Left hindlimb (tissue), 1 donor: ENCODE data around the gene RABGAP1L.
"Not testable (repeated sequence)": the region's sequence is repeated elsewhere in the genome, so short reads cannot be mapped to it uniquely, and the experiment has no call there.

ENCODE experiments used
- DNase-seq: peaks from one replicate; pipeline ENCODE4 v3.0.0-alpha.2; 2018

Gene RABGAP1L

GRCh38 chr1:174466607-174467006 is 307.3 kb downstream of the RABGAP1L start:
- DNase-seq: no peak

- DNase-seq: no peak
Measured at GRCh38 chr1:174469052-174469451, 309.7 kb downstream of the RABGAP1L start.

GRCh38 chr1:174469687-174470086 is 310.4 kb downstream of the RABGAP1L start:
- no peak for DNase-seq

GRCh38 chr1:174479281-174479680 is 320.0 kb downstream of the RABGAP1L start:
- DNase-seq: no peak

GRCh38 chr1:174480324-174480723 is 321.0 kb downstream of the RABGAP1L start:
- no peak for DNase-seq

- no peak for DNase-seq
Measured at GRCh38 chr1:174491606-174492005, 332.3 kb downstream of the RABGAP1L start.

- no peak for DNase-seq
Measured at GRCh38 chr1:174497478-174497877, 338.2 kb downstream of the RABGAP1L start.

GRCh38 chr1:174516755-174517154 is 357.4 kb downstream of the RABGAP1L start:
- not testable (repeated sequence) for DNase-seq

GRCh38 chr1:174519844-174520243 is 360.5 kb downstream of the RABGAP1L start:
- no peak for DNase-seq

- DNase-seq: no peak
Measured at GRCh38 chr1:174531751-174532150, 372.4 kb downstream of the RABGAP1L start.

- DNase-seq: no peak
Measured at GRCh38 chr1:174534789-174535188, 375.5 kb downstream of the RABGAP1L start.

- DNase-seq: no peak
Measured at GRCh38 chr1:174535207-174535606, 375.9 kb downstream of the RABGAP1L start.

- not testable (repeated sequence) for DNase-seq
Measured at GRCh38 chr1:174543421-174543820, 384.1 kb downstream of the RABGAP1L start.

- DNase-seq: no peak
Measured at GRCh38 chr1:174550296-174550695, 391.0 kb downstream of the RABGAP1L start.

GRCh38 chr1:174556392-174556791 is 397.1 kb downstream of the RABGAP1L start:
- no peak for DNase-seq

- no peak for DNase-seq
Measured at GRCh38 chr1:174568551-174568950, 409.2 kb downstream of the RABGAP1L start.

GRCh38 chr1:174569240-174569639 is 409.9 kb downstream of the RABGAP1L start:
- DNase-seq: no peak

GRCh38 chr1:174572771-174573170 is 413.5 kb downstream of the RABGAP1L start:
- no peak for DNase-seq

- not testable (repeated sequence) for DNase-seq
Measured at GRCh38 chr1:174576120-174576519, 416.8 kb downstream of the RABGAP1L start.

- no peak for DNase-seq
Measured at GRCh38 chr1:174577681-174578080, 418.4 kb downstream of the RABGAP1L start.

GRCh38 chr1:174580801-174581200 is 421.5 kb downstream of the RABGAP1L start:
- no peak for DNase-seq

- no peak for DNase-seq
Measured at GRCh38 chr1:174583316-174583715, 424.0 kb downstream of the RABGAP1L start.

- DNase-seq: no peak
Measured at GRCh38 chr1:174584071-174584470, 424.8 kb downstream of the RABGAP1L start.

- DNase-seq: not testable (repeated sequence)
Measured at GRCh38 chr1:174588618-174589017, 429.3 kb downstream of the RABGAP1L start.

GRCh38 chr1:174605198-174605597 is 445.9 kb downstream of the RABGAP1L start:
- no peak for DNase-seq

GRCh38 chr1:174606471-174606870 is 447.2 kb downstream of the RABGAP1L start:
- no peak for DNase-seq
